HCT116 (cell line): ENCODE data around the gene PLCB1. TPM values are rescaled to one million over a fixed set of nuclear protein-coding genes. Genes with fewer than 3 reads are reported as not detected.

Source experiments
- ATAC-seq: fragments of 200-7000 bp; cut with Tn5 transposase; 2 replicates; pipeline ENCODE4 v1.9.1; 2020; ENCODE audit warnings: mild to moderate bottlenecking, moderate library complexity
- BruUV-seq: library from RNA; stranded (reverse); fragments of 400-500 nt; replicated peaks from 2 replicates; lab custom pipeline; 2021; lab: Mats Ljungman, UMichigan
- CTCF ChIA-PET: fragments of 300-600 bp; sonication (Branson Sonifier 250); formaldehyde crosslinking; loops from one replicate; lab custom pipeline; 2021; ENCODE audit warnings: antibody characterized with exemption; lab: Charles Lee
- POLR2A ChIA-PET: fragments of 300-600, 350-600 bp; sonication (Branson Sonifier 250); formaldehyde crosslinking; loops from one replicate; lab custom pipeline; 2021; ENCODE audit warnings: antibody characterized with exemption; lab: Charles Lee
- RAD21 ChIA-PET, 2 experiments: fragments of 300-600 bp; sonication (Branson Sonifier 250); formaldehyde crosslinking; loops; one replicate each; lab custom pipeline; 2023; ENCODE audit warnings: low total read pairs in 2 of 2; ENCODE audit not compliant: uncharacterized antibody in 2 of 2, unreplicated experiment in 2 of 2, low non-redundant PET in 1 of 2; lab: Charles Lee
- DNase-seq: peaks from one replicate; pipeline ENCODE4 v3.0.0-alpha.2; 2010; ENCODE audit warnings: low read depth, low spot score
- H2AFZ ChIP-seq: fragments of 200-600 bp; shearing (Covaris generic), sonication (generic); 2 replicates; pipeline ENCODE4 v1.6.1; 2017; ENCODE audit warnings: low read depth, mixed run types, mixed read lengths, antibody characterized with exemption, low read length; ENCODE audit not compliant: poor library complexity, severe bottlenecking
- H3K27ac ChIP-seq: 2 replicates; pipeline ENCODE4 v1.5.1; 2012; ENCODE audit warnings: low read depth, low read length
- H3K27me3 ChIP-seq: fragments of 200-600 bp; sonication (generic); 2 replicates; pipeline ENCODE4 v1.6.1; 2016; ENCODE audit warnings: mixed run types, low read length, mixed read lengths; ENCODE audit not compliant: insufficient read depth
- H3K36me3 ChIP-seq, 2 experiments: fragments of 200-500 bp in 1 of 2; fragments of 200-600 bp in 1 of 2; sonication (Bioruptor generic) in 1 of 2; sonication (generic) in 1 of 2; 2 replicates each; pipeline versions ENCODE4 v1.5.1 to v1.6.1; 2014 to 2016; ENCODE audit warnings: low read length in 2 of 2, inconsistent platforms in 1 of 2, mixed read lengths in 1 of 2, mixed run types in 1 of 2; ENCODE audit not compliant: insufficient read depth in 2 of 2, control insufficient read depth in 1 of 2
- H3K4me1 ChIP-seq, 2 experiments: fragments of 200-600 bp in 1 of 2; sonication (generic) in 1 of 2; 2 replicates each; pipeline versions ENCODE4 v1.5.1 to v1.6.1; 2012 to 2017; ENCODE audit warnings: low read length in 2 of 2, inconsistent platforms in 1 of 2, mild to moderate bottlenecking in 1 of 2, mixed read lengths in 1 of 2, mixed run types in 1 of 2, moderate library complexity in 1 of 2; ENCODE audit not compliant: insufficient read depth in 2 of 2, control insufficient read depth in 1 of 2
- H3K4me2 ChIP-seq: fragments of 200-600 bp; sonication (generic); 2 replicates; pipeline ENCODE4 v1.6.1; 2017; ENCODE audit warnings: mixed run types, low read length, mixed read lengths
- H3K4me3 ChIP-seq, 2 experiments: fragments of 200-600 bp in 1 of 2; sonication (generic) in 1 of 2; replicated peaks in 1 of 2; 2 replicates each; pipeline ENCODE4 v1.5.1; 2011 to 2016; ENCODE audit warnings: low read length in 2 of 2, control low read depth in 1 of 2, low read depth in 1 of 2, mild to moderate bottlenecking in 1 of 2, mixed read lengths in 1 of 2, mixed run types in 1 of 2
- H3K79me2 ChIP-seq: fragments of 200-600 bp; sonication (generic); 2 replicates; pipeline ENCODE4 v1.6.1; 2017; ENCODE audit warnings: mild to moderate bottlenecking, mixed run types, low read length, moderate library complexity, mixed read lengths; ENCODE audit not compliant: insufficient read depth
- H3K9ac ChIP-seq: fragments of 200-600 bp; sonication (generic); 2 replicates; pipeline ENCODE4 v1.6.1; 2016; ENCODE audit warnings: low read length, mixed read lengths
- H3K9me2 ChIP-seq: fragments of 200-600 bp; sonication (generic), shearing (Covaris generic); 2 replicates; pipeline ENCODE4 v1.6.1; 2017; ENCODE audit warnings: mixed run types, mild to moderate bottlenecking, moderate library complexity; ENCODE audit not compliant: insufficient read depth
- H3K9me3 ChIP-seq, 2 experiments: fragments of 200-500 bp in 1 of 2; fragments of 200-600 bp in 1 of 2; sonication (Bioruptor generic) in 1 of 2; sonication (generic) in 1 of 2; 2 replicates each; pipeline ENCODE4 v1.6.1; 2014 to 2017; ENCODE audit warnings: low read length in 2 of 2, mixed read lengths in 2 of 2, inconsistent platforms in 1 of 2, low read depth in 1 of 2, mild to moderate bottlenecking in 1 of 2, mixed run types in 1 of 2, moderate library complexity in 1 of 2; ENCODE audit not compliant: control insufficient read depth in 1 of 2, insufficient read depth in 1 of 2
- H4K20me1 ChIP-seq: fragments of 200-600 bp; sonication (generic), shearing (Covaris generic); 2 replicates; pipeline ENCODE4 v1.6.1; 2017; ENCODE audit warnings: mixed run types, mild to moderate bottlenecking, moderate library complexity; ENCODE audit not compliant: insufficient read depth
- CBX3 ChIP-seq: IDR thresholded peaks from 2 replicates; pipeline ENCODE4 v1.6.1; 2012; ENCODE audit warnings: low read depth
- CEBPB ChIP-seq: IDR thresholded peaks from 2 replicates; pipeline ENCODE4 v1.6.1; 2012; ENCODE audit warnings: low read depth
- EZH2 ChIP-seq: fragments of 200-600 bp; sonication (generic); IDR thresholded peaks from 2 replicates; pipeline ENCODE4 v1.6.1; 2017; ENCODE audit warnings: antibody characterized with exemption, mixed run types
- FOSL1 ChIP-seq: IDR thresholded peaks from 2 replicates; pipeline ENCODE4 v1.6.1; 2012; ENCODE audit warnings: low read depth
- POLR2AphosphoS5 ChIP-seq: IDR thresholded peaks from 2 replicates; pipeline ENCODE4 v1.6.1; 2011; ENCODE audit warnings: mild to moderate bottlenecking, low read depth, low read length, moderate library complexity
- SIN3A ChIP-seq: IDR thresholded peaks from 2 replicates; pipeline ENCODE4 v1.6.1; 2012; ENCODE audit warnings: low read depth
- SP1 ChIP-seq: IDR thresholded peaks from 2 replicates; pipeline ENCODE4 v1.6.1; 2012; ENCODE audit warnings: low read depth
- SRF ChIP-seq: IDR thresholded peaks from 2 replicates; pipeline ENCODE4 v1.6.1; 2012; ENCODE audit warnings: low read depth
- TCF7L2 ChIP-seq: IDR thresholded peaks from 2 replicates; pipeline ENCODE4 v1.7.0; 2011; ENCODE audit warnings: borderline replicate concordance, inconsistent platforms; ENCODE audit not compliant: insufficient read depth, insufficient read length; ENCODE audit errors: extremely low read depth
- YY1 ChIP-seq: IDR thresholded peaks from 2 replicates; pipeline ENCODE4 v1.6.1; 2011; ENCODE audit warnings: low read length, low read depth, moderate library complexity, mild to moderate bottlenecking; ENCODE audit not compliant: insufficient replicate concordance; ENCODE audit errors: extremely low read depth
- ZBTB33 ChIP-seq: IDR thresholded peaks from 2 replicates; pipeline ENCODE4 v1.6.1; 2011; ENCODE audit warnings: mild to moderate bottlenecking, low read length, moderate library complexity; ENCODE audit not compliant: insufficient replicate concordance; ENCODE audit errors: extremely low read depth
- ZFX ChIP-seq: fragments of 450-650 bp; IDR thresholded peaks from 2 replicates; pipeline ENCODE4 v1.6.1; 2017
- ZNF274 ChIP-seq: fragments of 200-500 bp; sonication (Bioruptor generic); IDR thresholded peaks from 2 replicates; pipeline ENCODE4 v1.6.1; 2014; ENCODE audit warnings: mild to moderate bottlenecking, low read depth, low read length, inconsistent platforms
- intact Hi-C: fragments of 100-400 bp; cut with micrococcal nuclease; formaldehyde crosslinking; loops from 2 replicates; pipeline ENCODE4 v1.10.0; 2022
- total RNA-seq: library from RNA; stranded (reverse); gene quantifications from one replicate; pipeline ENCODE4 v1.2.1, GENCODE V29; 2021; ENCODE audit not compliant: unreplicated experiment
- TF ChIP-seq, protein P1 (sequence below): IDR thresholded peaks from 2 replicates; pipeline ENCODE4 v1.6.1; 2012
- TF ChIP-seq, protein P2 (sequence below): IDR thresholded peaks from 2 replicates; pipeline ENCODE4 v1.6.1; 2012

Gene PLCB1
- total RNA-seq, 1 experiment from 2014 or later: 15.8 TPM

DNA sequence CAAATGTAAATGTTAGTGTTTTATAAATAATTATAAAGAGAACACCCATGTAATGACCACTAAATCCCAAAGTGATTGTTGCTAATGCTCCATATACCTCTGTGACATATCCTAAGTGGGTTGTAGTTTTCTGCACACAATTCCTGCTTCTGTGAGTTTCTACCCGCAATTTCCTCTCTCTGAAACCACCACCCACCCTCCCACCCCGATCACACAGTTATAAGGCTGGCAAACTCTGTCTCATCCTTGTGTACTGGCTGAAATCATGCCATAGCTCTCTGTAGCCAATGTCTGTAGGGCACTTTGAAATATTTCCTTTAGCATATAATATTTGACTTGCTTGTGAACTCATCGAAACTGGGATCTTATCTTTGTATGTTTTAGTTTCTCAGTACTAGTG lies 236.6 kb downstream of the PLCB1 start:
- intact Hi-C loops: no loop called here
- RAD21 ChIA-PET: no interaction called here
- POLR2A ChIA-PET: no interaction called here
- H3K4me3 ChIP-seq: no peak overlapping the region
- no peak overlapping the region for H2AFZ ChIP-seq
- no peak for DNase-seq
- no peaks in the 10 kb centered on the region for H3K27me3 ChIP-seq
- H3K9me3 ChIP-seq: no peaks in the 10 kb centered on the region
- no peak overlapping the region for H3K27ac ChIP-seq
- H3K36me3 ChIP-seq: no peaks in the 10 kb centered on the region
- ATAC-seq: no peak
- H3K4me1 ChIP-seq: no peaks in the 10 kb centered on the region
- H3K9ac ChIP-seq: no peak overlapping the region
- CTCF ChIA-PET: no interaction called here
- no peaks in the 10 kb centered on the region for H3K79me2 ChIP-seq
- TF ChIP-seq POLR2AphosphoS5 (no peak), ZFX (no peak), FOSL1 (no peak), CBX3 (no peak), YY1 (no peak), SP1 (no peak), EZH2 (no peak), CEBPB (no peak), ZBTB33 (no peak), TCF7L2 (no peak), SRF (no peak), SIN3A (no peak), ZNF274 (no peak)
- TF ChIP-seq, protein P1, sequence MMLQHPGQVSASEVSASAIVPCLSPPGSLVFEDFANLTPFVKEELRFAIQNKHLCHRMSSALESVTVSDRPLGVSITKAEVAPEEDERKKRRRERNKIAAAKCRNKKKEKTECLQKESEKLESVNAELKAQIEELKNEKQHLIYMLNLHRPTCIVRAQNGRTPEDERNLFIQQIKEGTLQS: no peak
- TF ChIP-seq, protein P2, sequence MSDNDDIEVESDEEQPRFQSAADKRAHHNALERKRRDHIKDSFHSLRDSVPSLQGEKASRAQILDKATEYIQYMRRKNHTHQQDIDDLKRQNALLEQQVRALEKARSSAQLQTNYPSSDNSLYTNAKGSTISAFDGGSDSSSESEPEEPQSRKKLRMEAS: no peak
- no peaks in the 10 kb centered on the region; the same call in 1 of the 2 replicates for H4K20me1 ChIP-seq
- H3K4me2 ChIP-seq: no peak overlapping the region
- no peaks in the 10 kb centered on the region for H3K9me2 ChIP-seq
- BruUV-seq: no TSS peak
